CMK (cell line): ENCODE data around the gene PPP1R3E.
"Not testable (repeated sequence)": the region's sequence is repeated elsewhere in the genome, so short reads cannot be mapped to it uniquely, and the experiment has no call there.

Experiments used
- DNase-seq: peaks from one replicate; pipeline ENCODE4 v3.0.0-alpha.2; 2010; ENCODE audit warnings: low read depth

The PPP1R3E gene

DNA sequence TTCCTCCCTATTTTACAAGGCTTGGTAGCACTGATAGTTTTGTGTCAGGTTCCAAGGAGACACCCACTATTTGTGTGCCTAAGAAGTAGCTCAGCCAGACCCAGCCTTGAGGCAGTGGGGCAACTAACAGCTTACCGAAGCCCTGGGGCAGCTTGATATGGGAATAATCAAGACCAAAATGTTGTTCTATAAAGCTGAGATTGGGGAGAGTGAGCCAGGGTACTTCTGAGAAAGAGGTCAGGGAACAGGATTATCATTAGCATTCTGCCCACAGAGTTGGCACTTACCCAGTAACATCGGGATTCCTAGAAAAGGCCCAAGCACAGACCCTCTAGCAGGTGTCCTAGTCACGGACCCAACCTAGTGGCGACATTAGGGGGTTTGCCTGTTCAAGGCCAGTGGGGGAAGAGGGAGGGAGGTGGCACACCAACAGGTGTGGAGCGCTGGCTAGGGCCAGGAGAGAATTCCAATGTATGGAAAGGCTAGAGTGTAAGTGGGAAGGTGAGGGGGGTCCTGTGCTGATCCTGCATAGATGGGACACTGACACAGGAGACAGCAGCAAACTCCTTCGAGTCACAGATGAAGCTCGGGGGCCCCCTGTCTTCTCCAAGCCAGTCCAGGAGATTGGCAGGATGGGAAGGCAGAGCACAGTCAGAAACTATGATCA lies 4.9 kb downstream of the PPP1R3E start:
- DNase-seq = no peak

- DNase-seq = no peak
Measured at GRCh38 chr14:23297096-23297495, 5.6 kb downstream of the PPP1R3E start.

DNA sequence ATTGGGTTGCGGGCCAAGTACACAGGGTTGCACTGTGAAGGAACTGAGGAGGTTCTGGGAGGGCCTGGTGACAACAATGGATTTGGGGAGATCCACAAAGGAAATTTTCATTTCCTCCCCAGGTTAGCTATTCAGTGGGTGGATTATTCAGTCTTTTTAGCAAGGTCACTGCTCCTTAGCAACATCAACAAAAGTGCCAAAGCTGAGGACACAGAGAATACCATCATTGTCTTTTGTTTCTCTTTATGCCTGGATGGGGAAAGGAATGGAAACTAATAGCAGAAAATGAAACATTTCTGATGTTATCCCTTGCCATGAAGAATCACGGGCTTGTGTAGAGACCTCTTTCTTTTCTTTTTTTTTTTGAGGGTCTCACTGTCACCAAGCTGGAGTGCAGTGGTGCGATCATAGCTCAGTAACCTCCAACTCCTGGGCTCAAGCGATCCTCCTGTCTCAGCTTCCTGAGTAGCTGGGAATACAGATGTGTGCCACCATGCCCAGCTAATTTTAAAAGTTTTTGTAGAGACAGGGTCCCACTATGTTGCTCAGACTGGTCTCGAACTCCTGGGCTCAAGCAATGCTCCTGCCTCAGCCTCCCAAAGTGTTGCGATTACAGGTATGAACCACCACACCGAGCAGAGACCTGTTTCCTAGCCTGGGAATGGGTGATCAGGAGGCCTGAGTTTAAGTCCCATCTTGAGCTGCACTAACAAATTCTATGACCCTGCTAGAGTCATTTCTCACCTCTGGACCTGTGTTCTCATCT lies 6.5 kb downstream of the PPP1R3E start:
- DNase-seq = no peak

DNA sequence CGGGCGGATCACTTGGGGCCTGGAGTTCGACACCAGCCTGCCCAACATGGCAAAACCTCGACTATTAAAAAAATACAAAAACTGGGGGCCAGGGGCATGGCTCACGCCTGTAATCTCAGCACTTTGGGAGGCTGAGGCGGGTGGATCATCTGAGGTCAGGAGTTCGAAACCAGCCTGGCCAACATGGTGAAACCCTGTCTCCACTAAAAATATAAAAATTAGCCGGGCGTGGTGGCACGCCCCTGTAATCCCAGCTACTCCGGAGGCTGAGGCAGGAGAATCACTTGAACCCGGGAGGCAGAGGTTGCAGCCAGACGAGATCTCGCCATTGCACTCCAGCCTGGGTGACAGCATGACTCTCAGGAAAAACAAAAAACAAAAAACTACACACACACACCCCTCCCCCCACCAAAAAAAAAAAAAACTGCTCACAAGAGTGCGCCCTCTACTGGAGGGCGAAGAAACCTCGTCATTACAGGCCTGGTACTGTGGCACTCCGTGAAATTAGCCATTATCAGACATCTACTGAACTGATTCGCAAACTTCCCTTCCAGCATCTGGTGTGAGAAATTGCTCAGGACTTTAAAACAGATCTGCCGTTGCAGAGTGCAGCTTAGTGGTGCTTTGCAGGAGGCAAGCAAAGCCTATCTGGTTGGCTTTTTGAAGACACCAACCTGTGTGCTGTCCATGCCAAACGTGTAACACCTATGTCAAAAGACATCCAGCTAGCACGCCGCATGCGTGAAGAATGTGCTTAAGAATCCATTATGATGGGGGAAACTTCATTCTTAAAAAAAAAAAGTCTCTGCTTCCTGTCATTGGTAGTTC lies 7.7 kb downstream of the PPP1R3E start:
- no peak for DNase-seq

GRCh38 chr14:23286902-23287479 lies 15.7 kb downstream of the PPP1R3E start:
- DNase-seq = no peak

DNA sequence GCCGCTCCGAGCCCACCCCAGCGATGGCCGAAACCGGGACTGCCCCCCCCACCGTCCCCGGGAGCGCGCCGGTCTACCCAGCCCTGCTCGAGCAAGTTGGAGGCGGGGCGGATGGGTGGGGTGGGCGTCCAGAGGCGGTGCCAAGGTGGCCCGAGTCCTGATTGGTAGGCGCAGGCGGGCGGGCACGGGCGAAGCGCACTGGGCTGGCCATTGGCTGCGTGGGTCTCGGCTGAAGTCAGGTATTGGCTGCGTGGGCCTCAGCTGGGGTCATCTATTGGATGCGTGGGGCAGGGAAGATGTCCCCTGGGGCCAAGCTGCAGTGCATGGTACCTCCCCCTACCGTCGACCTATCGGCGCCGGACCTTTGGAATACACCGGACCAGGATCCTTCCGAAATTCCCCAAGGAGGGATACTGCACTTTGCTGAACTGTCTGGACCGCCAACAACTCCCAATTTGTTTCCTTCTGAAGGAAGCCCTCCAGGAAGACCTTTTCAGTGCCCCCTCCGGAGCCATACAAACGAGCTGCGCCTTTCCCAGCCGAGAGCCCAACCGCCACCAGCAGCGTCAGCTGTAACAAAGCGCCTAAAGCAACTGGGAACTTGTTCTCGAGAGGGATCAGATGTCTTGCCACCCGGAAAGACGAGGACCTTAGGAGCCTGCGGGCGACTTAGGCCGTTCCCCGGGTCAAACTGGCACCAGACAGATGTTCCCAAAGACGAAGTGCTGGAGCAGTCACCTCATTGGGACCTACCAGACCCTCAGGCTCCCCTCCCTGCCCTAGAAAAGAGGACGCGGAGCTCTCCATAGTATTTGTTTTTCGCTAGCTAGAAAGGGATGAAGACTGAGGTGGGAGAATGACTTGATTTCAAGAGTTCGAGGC lies 16.4 kb downstream of the PPP1R3E start, which contains the start of gene HOMEZ:
Gene HOMEZ, minus strand, starts transcription at position 113 of the 882 bp plus-strand sequence. CDS start 180 bp downstream, outside the sequence.
- DNase-seq = peak; percentile 75

GRCh38 chr14:23285530-23286019 lies 17.1 kb downstream of the PPP1R3E start:
- no peak for DNase-seq

- DNase-seq = no peak
Measured at GRCh38 chr14:23284654-23285529, 17.8 kb downstream of the PPP1R3E start.

- no peak for DNase-seq
Measured at GRCh38 chr14:23281247-23281646, 21.4 kb downstream of the PPP1R3E start.

GRCh38 chr14:23277928-23278327 lies 24.7 kb downstream of the PPP1R3E start:
- not testable (repeated sequence) for DNase-seq

GRCh38 chr14:23277189-23277588 lies 25.5 kb downstream of the PPP1R3E start:
- DNase-seq = no peak

GRCh38 chr14:23275412-23275811 lies 27.2 kb downstream of the PPP1R3E start:
- no peak for DNase-seq

- no peak for DNase-seq
Measured at GRCh38 chr14:23269193-23269592, 33.5 kb downstream of the PPP1R3E start.

GRCh38 chr14:23260849-23261248 lies 41.8 kb downstream of the PPP1R3E start:
- not testable (repeated sequence) for DNase-seq

- no peak for DNase-seq
Measured at GRCh38 chr14:23259426-23259825, 43.2 kb downstream of the PPP1R3E start.

DNA sequence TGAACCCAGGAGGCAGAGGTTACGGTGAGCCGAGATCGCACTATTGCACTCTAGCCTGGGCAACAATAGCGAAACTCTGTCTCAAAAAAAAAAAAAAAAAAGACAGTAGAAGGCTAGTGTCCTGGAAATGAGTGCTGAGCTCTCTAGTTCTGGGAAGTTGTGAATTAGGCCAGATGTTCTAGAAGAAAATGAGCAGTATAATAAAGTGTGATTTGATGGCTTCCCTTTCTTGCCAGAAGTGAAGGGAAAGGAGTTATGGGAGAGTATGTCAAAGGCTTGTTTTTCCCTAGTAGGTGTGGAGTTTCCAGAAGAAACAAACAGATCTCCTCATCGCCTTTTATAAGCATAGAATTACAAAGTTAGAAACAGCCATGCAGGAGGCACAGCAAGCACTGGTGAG lies 44.4 kb downstream of the PPP1R3E start:
- no peak for DNase-seq

- no peak for DNase-seq
Measured at GRCh38 chr14:23252420-23253333, 50.0 kb downstream of the PPP1R3E start.

DNA sequence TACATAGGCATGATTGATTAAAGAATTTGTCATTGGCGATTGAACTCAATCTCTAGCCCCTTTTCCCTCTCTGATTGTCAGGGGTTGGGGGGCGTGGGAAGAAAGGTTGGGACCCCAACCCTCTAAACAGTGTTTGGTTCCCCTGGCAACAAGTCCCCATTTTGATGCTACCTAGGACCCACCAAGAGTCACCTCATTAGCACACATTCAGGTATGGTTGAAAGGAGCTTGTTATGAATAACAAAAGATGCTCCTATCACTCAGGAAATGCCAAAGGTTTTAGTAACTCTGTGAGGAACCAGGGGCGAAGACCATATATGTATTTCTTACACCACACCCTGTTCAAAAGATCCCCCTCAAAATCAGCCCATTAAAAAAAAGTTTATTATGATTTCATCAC lies 50.7 kb downstream of the PPP1R3E start:
- no peak for DNase-seq

- DNase-seq = no peak
Measured at GRCh38 chr14:23249824-23250223, 52.8 kb downstream of the PPP1R3E start.
